ENCODE results near the gene WDR5.

The WDR5 gene

GRCh38 chr9:134188386-134189144, 52.7 kb downstream of the WDR5 start:
- no peak for DNase-seq (ENCODE audit: low read depth, low spot score)

DNA sequence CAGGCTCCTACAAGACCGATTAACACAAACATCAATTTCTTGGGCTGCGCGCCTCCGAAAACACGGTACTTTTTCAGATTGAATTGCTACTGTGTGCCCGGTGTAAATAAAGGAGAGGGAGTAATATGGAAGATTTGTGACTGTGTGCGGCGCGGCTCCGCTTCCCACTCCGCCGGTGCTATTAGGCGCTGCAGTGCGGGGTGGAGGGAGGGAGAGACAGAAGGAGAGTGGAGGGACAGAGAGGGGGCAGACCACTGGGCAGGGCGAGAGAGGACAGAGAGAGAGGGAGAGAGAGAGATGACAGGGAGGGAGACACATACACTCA, 53.2 kb downstream of the WDR5 start:
- DNase-seq (ENCODE audit: low read depth, low spot score), result no peak

GRCh38 chr9:134189470-134190231, 53.8 kb downstream of the WDR5 start:
- no peak for DNase-seq (ENCODE audit: low read depth, low spot score)

- DNase-seq (ENCODE audit: low read depth, low spot score), result no peak
Observed at GRCh38 chr9:134190232-134191121, 54.6 kb downstream of the WDR5 start.

DNA sequence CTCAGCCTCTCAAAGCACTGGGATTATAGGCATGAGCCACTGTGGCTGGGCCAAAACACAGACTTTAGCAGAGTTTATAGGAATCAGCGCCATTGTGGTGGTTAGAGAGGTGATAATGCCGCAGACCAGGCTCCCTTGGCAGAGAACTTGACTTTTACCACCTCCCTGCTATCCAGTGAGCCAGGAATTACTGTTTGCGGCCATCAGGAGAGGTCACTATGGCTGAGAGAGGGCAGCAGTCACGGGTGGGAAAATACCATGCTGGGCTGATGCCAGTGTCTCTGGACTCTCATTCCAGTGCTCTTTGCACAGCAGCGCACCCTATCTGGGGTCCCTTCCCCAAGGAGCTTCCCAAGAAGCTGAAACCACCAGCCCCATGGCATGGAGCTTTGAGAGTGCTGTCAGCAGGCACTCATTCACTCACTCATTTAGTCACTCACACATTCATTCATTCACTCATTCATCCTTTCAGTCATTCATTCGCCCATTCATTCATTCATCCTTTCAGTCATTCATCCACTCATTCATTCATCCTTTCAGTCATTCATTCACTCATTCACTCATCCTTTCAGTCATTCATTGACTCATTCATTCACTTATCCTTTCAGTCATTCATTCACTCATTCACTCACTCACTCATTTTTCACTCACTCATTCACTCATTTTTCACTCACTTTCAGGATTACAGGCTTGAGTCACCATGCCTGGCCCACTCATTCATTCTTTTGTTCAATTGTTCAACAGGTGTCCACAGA, 55.8 kb downstream of the WDR5 start:
- no peak for DNase-seq (ENCODE audit: low read depth, low spot score)

GRCh38 chr9:134192311-134192950, 56.5 kb downstream of the WDR5 start:
- no peak for DNase-seq (ENCODE audit: low read depth, low spot score)

DNA sequence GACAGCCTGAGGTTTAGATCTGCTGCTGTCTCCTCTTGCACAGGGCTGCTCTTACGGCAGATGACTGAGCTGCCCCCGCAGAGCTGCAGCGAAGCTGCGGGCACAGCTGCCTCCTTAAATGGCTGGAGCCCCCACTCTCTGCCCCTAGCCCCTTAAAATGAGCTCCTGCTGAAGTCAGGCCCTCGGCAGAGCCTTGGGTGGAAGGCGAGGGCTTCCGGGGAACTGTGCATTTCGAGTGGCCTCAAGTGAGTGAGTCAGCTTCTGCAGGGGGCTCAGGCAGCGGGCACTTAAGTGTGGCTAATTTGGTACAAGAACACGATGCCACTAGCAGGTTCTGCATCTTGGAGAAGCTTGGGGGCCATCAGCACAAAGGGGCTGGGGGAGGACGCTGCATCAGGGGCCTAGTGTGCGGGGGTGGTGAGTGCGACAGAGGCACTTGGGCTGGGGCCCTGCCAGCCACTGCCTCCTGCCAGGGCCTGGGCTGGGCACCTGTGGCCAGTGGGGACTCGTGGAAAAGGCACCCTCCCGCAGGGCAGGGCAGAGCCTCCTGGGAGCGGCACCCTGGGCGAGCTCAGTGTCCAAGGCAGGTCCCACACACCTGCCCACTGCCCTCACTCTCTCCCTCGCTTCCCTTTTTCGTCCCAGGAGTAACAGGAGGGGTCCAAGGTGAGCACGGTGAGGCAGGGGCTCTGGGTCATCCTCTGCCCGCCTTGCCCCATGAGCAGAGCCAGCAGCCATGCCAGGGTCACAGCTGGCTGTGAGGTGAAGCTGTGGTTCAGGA, 57.3 kb downstream of the WDR5 start:
- no peak for DNase-seq (ENCODE audit: low read depth, low spot score)

DNA sequence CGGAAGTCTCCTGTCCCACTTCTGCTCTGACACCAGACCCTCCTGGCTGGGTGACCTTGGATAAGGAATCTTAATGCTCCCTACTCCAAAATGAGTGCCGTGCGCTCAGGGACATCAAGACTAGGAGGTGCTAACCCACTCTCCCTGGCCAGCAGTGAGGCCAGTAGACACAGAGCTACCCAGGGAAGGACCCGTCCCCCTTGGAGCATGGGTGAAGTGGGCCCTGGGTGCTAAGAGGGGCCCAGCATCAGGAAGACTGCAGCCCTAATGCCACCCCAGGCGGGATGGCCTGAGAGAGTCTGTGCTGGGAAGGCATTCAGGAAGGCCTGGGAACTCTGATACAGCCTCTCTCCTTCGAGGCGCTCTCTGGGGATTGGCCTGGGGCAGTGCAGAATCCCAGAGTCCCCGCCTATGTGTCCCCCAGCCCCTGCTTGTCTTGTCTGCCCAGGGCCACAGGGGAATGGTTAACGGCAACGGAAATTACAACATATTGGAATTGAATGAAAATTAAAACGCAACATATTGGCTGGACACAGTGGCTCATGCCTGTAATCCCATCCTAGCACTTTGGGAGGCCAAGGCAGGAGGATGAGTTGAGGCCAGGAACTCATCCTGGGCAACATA, 58.1 kb downstream of the WDR5 start:
- no peak for DNase-seq (ENCODE audit: low read depth, low spot score)

- DNase-seq (ENCODE audit: low read depth, low spot score), result no peak
Observed at GRCh38 chr9:134195558-134195957, 59.7 kb downstream of the WDR5 start.

- DNase-seq (ENCODE audit: low read depth, low spot score), result no peak
Observed at GRCh38 chr9:134196911-134197310, 61.0 kb downstream of the WDR5 start.

GRCh38 chr9:134198791-134199190, 62.9 kb downstream of the WDR5 start:
- DNase-seq (ENCODE audit: low read depth, low spot score), result no peak

DNA sequence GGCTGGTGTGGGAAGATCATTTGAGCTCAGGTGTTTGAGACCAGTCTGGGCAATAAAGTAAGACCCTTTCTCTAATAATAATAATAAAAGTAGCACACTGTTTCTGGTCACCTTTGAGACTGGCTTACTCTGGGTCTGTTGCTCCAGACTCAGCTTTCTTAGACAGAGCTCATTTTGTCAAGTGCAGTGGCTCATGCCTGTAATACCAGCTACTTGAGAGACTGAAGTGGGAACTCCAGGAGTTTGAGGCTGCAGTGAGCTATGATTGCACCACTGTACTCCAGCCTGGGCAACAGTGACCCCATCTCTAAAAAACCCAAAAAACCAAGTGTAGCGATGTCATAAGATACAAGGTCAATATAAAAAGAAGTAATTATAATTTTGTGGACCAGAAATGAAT, 64.8 kb downstream of the WDR5 start:
- no peak for DNase-seq (ENCODE audit: low read depth, low spot score)

DNA sequence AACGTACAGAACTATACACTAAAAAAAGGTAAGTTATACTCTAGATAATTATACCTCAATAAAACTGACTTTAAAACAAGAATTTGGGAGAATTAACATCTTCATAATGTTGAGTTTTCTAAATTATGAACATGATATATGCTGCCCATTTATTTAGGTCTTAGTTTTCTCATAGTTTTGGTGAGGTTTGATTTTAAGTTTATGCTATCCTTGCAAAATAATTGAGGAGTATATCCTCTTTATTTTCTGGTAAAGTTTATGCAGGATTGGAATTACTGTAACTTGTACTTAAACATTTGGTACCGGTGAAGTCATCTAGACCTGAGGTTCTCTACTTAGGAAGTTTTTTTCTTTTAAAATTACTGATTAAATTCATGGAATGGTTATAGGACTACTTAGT, 67.3 kb downstream of the WDR5 start:
- no peak for DNase-seq (ENCODE audit: low read depth, low spot score)

DNA sequence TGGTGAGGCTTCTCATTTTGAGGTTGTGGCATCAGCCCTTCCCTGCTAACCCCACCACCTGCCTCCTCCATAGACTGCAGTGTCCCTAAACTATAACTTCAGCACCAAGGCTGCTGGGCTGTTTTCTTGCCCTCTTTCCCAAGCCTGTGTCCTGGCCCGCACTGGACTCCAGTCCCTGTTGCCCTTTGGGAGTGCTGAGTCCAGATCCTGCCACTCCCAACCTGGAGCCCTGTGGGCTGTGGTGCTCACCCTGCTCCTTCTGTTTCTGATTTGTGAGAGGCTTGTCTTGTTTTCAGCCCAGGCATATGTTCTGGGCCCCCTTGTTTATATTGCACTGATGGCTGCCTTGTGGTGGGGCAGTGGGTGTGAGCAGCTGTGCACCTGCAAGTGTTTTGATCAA, 68.2 kb downstream of the WDR5 start:
- no peak for DNase-seq (ENCODE audit: low read depth, low spot score)

DNA sequence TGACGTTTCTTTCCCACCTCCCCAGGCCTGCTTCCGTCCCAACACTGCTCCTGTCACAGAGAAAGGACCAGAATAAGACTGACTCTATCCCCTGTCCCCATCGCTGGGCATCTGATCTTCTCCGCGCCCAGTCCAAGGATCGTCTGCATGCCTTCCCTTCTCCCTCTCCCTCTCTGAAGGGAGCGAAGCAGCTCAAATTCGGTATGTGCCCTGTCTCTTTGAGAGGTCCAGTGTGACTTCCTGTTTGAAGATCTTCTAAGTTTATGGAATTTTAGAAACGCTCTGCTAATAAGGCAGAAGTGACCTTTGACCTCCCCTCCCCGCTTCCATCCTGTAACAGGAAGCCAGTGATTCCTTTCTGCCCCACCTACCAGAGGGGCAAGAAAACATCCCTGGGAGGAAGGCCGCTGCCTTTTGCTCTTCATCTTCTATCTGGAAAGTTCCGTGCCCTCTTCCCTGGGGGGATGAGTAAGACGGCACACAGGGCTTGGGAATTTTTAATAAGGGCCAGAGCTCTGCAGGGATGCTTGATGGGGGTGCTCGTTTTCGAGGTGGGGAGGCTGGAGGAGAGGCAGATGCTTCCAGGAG, 69.2 kb downstream of the WDR5 start:
- DNase-seq (ENCODE audit: low read depth, low spot score), result peak; percentile 76

DNA sequence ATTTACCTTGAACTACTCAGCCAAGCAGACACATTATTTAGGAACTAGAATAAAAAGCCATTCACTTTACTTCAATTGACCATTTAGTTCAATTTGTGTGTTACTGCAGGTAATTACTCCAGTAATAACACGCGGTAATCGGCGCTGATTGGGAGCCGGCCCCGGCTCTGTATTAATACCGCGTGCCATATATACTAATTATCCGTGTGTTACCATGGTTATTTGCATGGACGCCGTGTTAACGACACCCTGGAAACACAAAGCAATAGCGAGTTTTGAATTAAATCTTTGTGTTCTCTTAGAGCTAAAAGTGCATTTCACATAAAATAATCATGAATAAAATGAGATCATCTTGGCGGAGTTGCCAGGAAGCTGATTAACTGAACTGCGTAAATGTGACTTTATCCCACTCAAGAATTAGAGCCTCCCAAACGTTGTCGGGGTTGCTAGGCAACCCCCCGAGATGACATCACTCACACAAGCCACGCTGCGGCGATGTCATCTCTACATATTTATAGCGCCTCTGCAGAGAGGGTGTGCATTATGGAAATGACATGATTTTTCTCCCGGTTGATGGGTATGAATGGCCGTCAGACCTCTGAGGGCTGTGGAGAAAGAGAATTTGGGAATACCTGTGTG, 69.9 kb downstream of the WDR5 start:
- DNase-seq (ENCODE audit: low read depth, low spot score), result no peak

DNA sequence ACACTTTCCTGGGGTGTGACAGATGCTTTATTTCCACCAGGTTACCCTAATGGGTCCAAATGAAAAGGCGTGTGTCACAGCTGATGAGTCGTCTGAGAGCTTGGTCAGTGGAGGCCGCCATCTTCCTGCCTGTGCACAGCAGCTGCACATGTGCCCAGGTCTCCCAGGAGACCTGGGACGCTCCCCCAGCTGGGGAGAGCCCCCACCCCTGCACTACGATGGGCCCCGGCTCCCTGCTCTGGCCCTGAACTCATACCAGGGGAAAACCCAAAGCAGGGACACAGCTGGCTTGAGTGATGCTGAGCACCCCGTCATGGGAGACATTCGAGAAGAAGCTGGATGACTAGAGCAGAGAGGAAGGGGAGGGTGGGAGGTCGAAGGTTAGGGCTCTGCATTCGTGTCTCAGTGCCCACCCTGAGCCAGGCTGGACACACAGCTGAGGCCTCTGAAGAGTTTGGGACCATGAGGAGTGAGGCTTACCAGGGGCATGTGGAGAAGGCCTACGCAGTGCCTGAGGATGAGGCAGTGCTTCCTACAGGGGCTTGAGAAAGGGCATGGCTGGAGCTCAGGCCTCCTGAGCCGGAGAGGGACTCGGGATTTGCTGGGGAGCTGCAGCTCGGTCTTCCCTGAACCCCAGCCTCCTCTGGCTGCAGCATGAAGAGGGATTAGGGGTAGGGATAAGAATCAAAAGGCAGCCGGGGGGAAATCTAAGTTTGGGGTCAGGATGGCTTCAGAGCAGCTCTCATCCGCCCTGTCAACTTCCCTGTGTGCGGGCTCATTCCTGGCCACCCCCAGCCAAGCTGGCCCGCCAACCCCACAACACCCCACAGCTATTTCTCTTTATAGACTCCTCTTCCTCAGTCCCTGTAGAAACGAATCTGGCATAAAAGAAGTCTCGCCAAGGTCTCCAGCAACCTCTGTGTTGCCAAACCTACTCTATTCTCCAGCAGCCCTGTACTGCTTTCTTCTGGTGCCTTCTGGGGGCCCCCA, 70.7 kb downstream of the WDR5 start:
- DNase-seq (ENCODE audit: low read depth, low spot score), result no peak

Measured in smooth muscle cell of the brain vasculature (primary cell).